Cerebellar nuclear complex (tissue), 1 donor: ENCODE results near the gene SLC35F4.

ENCODE experiments used
- DNase-seq, 2 experiments: peaks; one replicate each; lab custom pipeline; 2025; lab: John Stamatoyannopoulos, UW

The SLC35F4 gene

GRCh38 chr14:57519043-57519442, 346.8 kb downstream of the SLC35F4 start:
- DNase-seq: no peak
